Ovary (tissue), 1 donor: ENCODE measurements around the gene STEAP3.

Experiments used
- EP300 ChIP-seq: sonication (generic); formaldehyde crosslinking; IDR thresholded peaks from one replicate; pipeline ENCODE4 v1.6.1; 2017; ENCODE audit warnings: antibody characterized with exemption
- POLR2A ChIP-seq: fragments of 450-650 bp; IDR thresholded peaks from one replicate; pipeline ENCODE4 v1.6.1; 2017; ENCODE audit warnings: antibody characterized with exemption, mild to moderate bottlenecking, moderate library complexity

DNA sequence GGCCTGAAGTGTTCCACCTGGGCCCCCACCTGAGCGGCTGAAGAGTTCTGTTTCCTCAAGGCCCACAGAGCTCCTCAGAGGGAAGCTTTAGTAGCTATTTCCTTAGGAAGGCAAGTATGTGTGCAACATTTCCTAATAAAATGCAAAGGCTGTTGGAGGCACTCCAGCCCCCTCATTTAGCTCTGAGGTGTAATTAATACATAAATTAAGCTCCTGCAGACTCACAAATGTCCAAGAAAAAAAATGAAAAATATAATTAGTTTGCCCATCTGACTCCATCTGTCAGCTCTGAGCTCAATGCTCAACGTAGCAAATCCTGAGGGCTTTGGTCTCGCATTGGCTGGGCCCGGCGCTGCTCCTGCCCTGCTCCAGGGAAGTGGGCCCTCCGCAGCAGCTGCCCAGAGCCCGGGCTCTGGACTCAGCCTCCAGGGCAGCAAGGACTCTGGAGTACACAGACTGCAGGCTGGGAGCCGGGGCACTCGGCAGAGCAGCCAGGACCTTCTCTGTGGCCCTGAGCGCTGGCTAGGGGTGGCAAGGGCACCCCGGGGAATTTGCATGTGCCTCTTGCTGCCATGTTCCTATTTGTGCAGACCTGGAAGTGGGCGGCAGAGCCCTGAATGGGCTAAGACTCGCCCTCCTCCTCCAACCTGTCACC, 41.7 kb upstream of the STEAP3 start:
- no peak for TF ChIP-seq POLR2A
- TF ChIP-seq EP300: no peak
